ENCODE data around the gene ADIPOR2. TPM values are rescaled to one million over a fixed set of nuclear protein-coding genes. Genes with fewer than 3 reads are reported as not detected.
A peak's percentile ranks its signal among the peaks of the same experiment; 100 is the strongest.

Gene ADIPOR2
- total RNA-seq, 4 donors from 2014 or later = 46.0 to 59.3 (median 52.4) TPM

GRCh38 chr12:1695886-1696670 lies 5.2 kb downstream of the ADIPOR2 start:
- Histone ChIP-seq H3K27me3 (no peaks in the 10 kb centered on the region), H3K4me3 (replicated peaks in 1 of 3) (no peak overlapping the region), H3K9me3 (no peaks in the 10 kb centered on the region), H3K4me1 (peaks cover 16 to 29% of the 10 kb centered on the region in 2 donors), H3K36me3 (no peaks in the 10 kb centered on the region), H3K27ac (no peak overlapping the region)
- WGBS, 2 donors = 72 to 76% methylated on average over 8 of the region's 8 CpGs
- no peak for DNase-seq
- TF ChIP-seq CTCF (IDR thresholded peaks at IDR 0.05) (no peak), POLR2A (IDR thresholded peaks at IDR 0.05) (no peak)
- intact Hi-C loops (cut with DNase I) = no loop called here

- H3K4me1 ChIP-seq = peaks cover 16 to 26% of the 10 kb centered on the region in 2 donors
- TF ChIP-seq CTCF (IDR thresholded peaks at IDR 0.05) (no peak), POLR2A (IDR thresholded peaks at IDR 0.05) (no peak)
- intact Hi-C loops (cut with DNase I) = no loop called here
Observed at GRCh38 chr12:1696800-1697199, 5.9 kb downstream of the ADIPOR2 start.

GRCh38 chr12:1697271-1697670 lies 6.4 kb downstream of the ADIPOR2 start:
- 49 to 66% methylated on average over 2 of the region's 2 CpGs for WGBS, 2 donors
- no peak for TF ChIP-seq CTCF (IDR thresholded peaks at IDR 0.05)
- no peaks in the 10 kb centered on the region for H3K36me3 ChIP-seq
- peaks cover 11 to 22% of the 10 kb centered on the region in 2 donors for H3K4me1 ChIP-seq
- intact Hi-C loops (cut with DNase I) = no loop called here
- no peak overlapping the region for H3K27ac ChIP-seq
- no peaks in the 10 kb centered on the region for H3K27me3 ChIP-seq
- H3K9me3 ChIP-seq = no peaks in the 10 kb centered on the region
- DNase-seq = no peak
- H3K4me3 ChIP-seq (replicated peaks in 1 of 3) = no peak overlapping the region

More at GRCh38 chr12:1696800-1697199, 5.9 kb downstream of the ADIPOR2 start:
- no peak for DNase-seq
- no peak overlapping the region for H3K4me3 ChIP-seq (replicated peaks in 1 of 3)
- no peaks in the 10 kb centered on the region for H3K36me3 ChIP-seq
- H3K27me3 ChIP-seq = no peaks in the 10 kb centered on the region
- H3K9me3 ChIP-seq = no peaks in the 10 kb centered on the region
- H3K27ac ChIP-seq = no peak overlapping the region

- H3K4me1 ChIP-seq = peaks cover 7 to 20% of the 10 kb centered on the region in 2 donors
- TF ChIP-seq CTCF (IDR thresholded peaks at IDR 0.05) = peak in 2 of 6 experiments; percentile 18 to 32
- TF ChIP-seq POLR2A (IDR thresholded peaks at IDR 0.05) = no peak
- intact Hi-C loops (cut with DNase I) = no loop called here
- H3K27ac ChIP-seq = peak overlapping the region in 1 of 3 donors; percentile 3
- no peak for DNase-seq
- no peaks in the 10 kb centered on the region for H3K36me3 ChIP-seq
- no peak overlapping the region for H3K4me3 ChIP-seq (replicated peaks in 1 of 3)
- H3K27me3 ChIP-seq = no peaks in the 10 kb centered on the region
- H3K9me3 ChIP-seq = no peaks in the 10 kb centered on the region
- WGBS, 2 donors = 58 to 71% methylated on average over 2 of the region's 2 CpGs
Observed at GRCh38 chr12:1698720-1699119, 7.8 kb downstream of the ADIPOR2 start.

- Histone ChIP-seq H3K9me3 (no peaks in the 10 kb centered on the region), H3K4me3 (replicated peaks in 1 of 3) (no peak overlapping the region), H3K36me3 (no peaks in the 10 kb centered on the region), H3K4me1 (peaks cover 19 to 20% of the 10 kb centered on the region in 2 donors), H3K27ac (no peak overlapping the region), H3K27me3 (no peaks in the 10 kb centered on the region)
- intact Hi-C loops (cut with DNase I) = no loop called here
- TF ChIP-seq CTCF (IDR thresholded peaks at IDR 0.05) (no peak), POLR2A (IDR thresholded peaks at IDR 0.05) (no peak)
- WGBS, 2 donors = 53 to 55% methylated on average over 2 of the region's 2 CpGs
- no peak for DNase-seq
Observed at GRCh38 chr12:1702713-1703112, 11.8 kb downstream of the ADIPOR2 start.
